Raji (cell line): ENCODE measurements around the gene INO80E.
A peak's percentile ranks its signal among the peaks of the same experiment; 100 is the strongest.

Experiments
- POLR2A ChIP-seq: IDR thresholded peaks from 2 replicates; pipeline ENCODE4 v1.6.1; 2011; ENCODE audit warnings: low read depth, low read length, control low read depth; ENCODE audit not compliant: insufficient read depth

Gene INO80E

GRCh38 chr16:29995911-29996765 is at the start of gene INO80E:
TSS of gene INO80E (plus strand) at chr16:29996241. CDS start at chr16:29996311, 70 bp downstream.
- TF ChIP-seq POLR2A: peak; percentile 74

- no peak for TF ChIP-seq POLR2A
These were observed 48.1 kb upstream of the INO80E start for GRCh38 chr16:29947897-29948296.

GRCh38 chr16:29950806-29951461 is 45.1 kb upstream of the INO80E start:
- no peak for TF ChIP-seq POLR2A

- no peak for TF ChIP-seq POLR2A
These were observed 44.2 kb upstream of the INO80E start for GRCh38 chr16:29951625-29952365.

- TF ChIP-seq POLR2A: no peak
These were observed 37.3 kb upstream of the INO80E start for GRCh38 chr16:29958756-29959155.

GRCh38 chr16:29959293-29959692 is 36.7 kb upstream of the INO80E start:
- no peak for TF ChIP-seq POLR2A

- TF ChIP-seq POLR2A: no peak
These were observed 34.9 kb upstream of the INO80E start for GRCh38 chr16:29961127-29961478.

GRCh38 chr16:29961479-29962343 is 34.3 kb upstream of the INO80E start, which contains the start of gene TMEM219:
TSS of gene TMEM219 (plus strand) at chr16:29962079. CDS start at chr16:29963144, 1,065 bp downstream.
- TF ChIP-seq POLR2A: peak; percentile 86

GRCh38 chr16:29962344-29962994 is 33.6 kb upstream of the INO80E start:
- TF ChIP-seq POLR2A: no peak

GRCh38 chr16:29963021-29963743 is 32.9 kb upstream of the INO80E start:
- no peak for TF ChIP-seq POLR2A

- no peak for TF ChIP-seq POLR2A
These were observed 27.8 kb upstream of the INO80E start for GRCh38 chr16:29968205-29968604.

GRCh38 chr16:29971304-29971703 is 24.7 kb upstream of the INO80E start:
- no peak for TF ChIP-seq POLR2A

GRCh38 chr16:29972500-29972899 is 23.5 kb upstream of the INO80E start:
- no peak for TF ChIP-seq POLR2A

GRCh38 chr16:29972992-29973383 is 23.1 kb upstream of the INO80E start:
- no peak for TF ChIP-seq POLR2A
